Adipocyte (in vitro differentiated cells): ENCODE measurements around the gene CLRN1.

Experiments used
- DNase-seq: peaks from one replicate; pipeline ENCODE4 v3.0.0-alpha.2; 2015; ENCODE audit warnings: low read depth
- H3K27me3 ChIP-seq: replicated peaks from 2 replicates; pipeline ENCODE4 v1.7.0; 2013; ENCODE audit warnings: mild to moderate bottlenecking, low read length, moderate library complexity; ENCODE audit not compliant: control insufficient read depth, insufficient read depth
- H3K36me3 ChIP-seq: 2 replicates; pipeline ENCODE4 v1.7.0; 2013; ENCODE audit warnings: low read length, mild to moderate bottlenecking, moderate library complexity; ENCODE audit not compliant: control insufficient read depth, insufficient read depth, severe bottlenecking
- H3K4me1 ChIP-seq: 2 replicates; pipeline ENCODE4 v1.7.0; 2013; ENCODE audit warnings: mild to moderate bottlenecking, low read length, moderate library complexity; ENCODE audit not compliant: control insufficient read depth, insufficient read depth
- H3K4me3 ChIP-seq: 2 replicates; pipeline ENCODE4 v1.7.0; 2013; ENCODE audit warnings: mild to moderate bottlenecking, low read length, moderate library complexity
- H3K9ac ChIP-seq: 2 replicates; pipeline ENCODE4 v1.7.0; 2013; ENCODE audit warnings: mild to moderate bottlenecking, low read length, moderate library complexity
- H3K9me3 ChIP-seq: 2 replicates; pipeline ENCODE4 v1.7.0; 2013; ENCODE audit warnings: mild to moderate bottlenecking, low read length, moderate library complexity; ENCODE audit not compliant: control insufficient read depth

The CLRN1 gene

GRCh38 chr3:150975086-150975991 lies 2.8 kb upstream of the CLRN1 start:
- Histone ChIP-seq H3K4me1 (peaks cover 5% of the 10 kb centered on the region), H3K9ac (no peak overlapping the region), H3K4me3 (no peak overlapping the region), H3K27me3 (peaks cover 16% of the 10 kb centered on the region), H3K36me3 (no peaks in the 10 kb centered on the region), H3K9me3 (no peaks in the 10 kb centered on the region)
- no peak for DNase-seq

DNA sequence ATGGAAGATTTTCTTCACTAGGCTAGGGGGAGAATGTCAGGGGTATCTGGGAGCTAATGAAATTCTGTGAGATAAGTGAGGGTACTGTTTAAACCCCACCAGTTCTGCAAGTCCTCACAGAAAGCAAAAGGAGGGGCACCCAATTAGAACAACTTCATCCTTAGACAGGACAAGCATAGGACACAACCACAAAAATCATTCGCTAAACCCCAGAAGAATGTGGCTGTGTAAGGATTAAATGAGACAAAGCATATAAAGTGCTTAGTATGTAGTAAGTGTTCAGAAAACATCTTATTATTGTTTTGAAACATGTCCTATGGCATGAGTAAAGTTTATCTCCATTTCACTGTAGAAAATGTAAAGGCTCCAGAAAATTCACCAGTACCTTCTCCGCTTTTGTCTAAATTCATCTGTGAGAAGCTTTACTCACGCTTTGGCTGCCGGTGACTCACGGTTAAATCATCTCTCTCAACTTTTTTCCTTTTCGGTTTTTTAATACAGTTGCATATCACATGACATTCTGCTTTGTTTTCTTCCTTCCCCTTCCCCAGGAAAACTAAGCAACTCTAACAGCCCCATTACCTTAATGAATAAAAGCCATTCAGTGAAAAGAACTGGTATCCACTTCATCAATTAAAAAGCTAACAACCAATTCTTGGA lies 1.7 kb downstream of the CLRN1 start:
- DNase-seq = peak; percentile 70
- Histone ChIP-seq H3K9me3 (no peaks in the 10 kb centered on the region), H3K36me3 (no peaks in the 10 kb centered on the region), H3K9ac (no peak overlapping the region), H3K4me3 (no peak overlapping the region), H3K4me1 (no peaks in the 10 kb centered on the region), H3K27me3 (peaks cover 26% of the 10 kb centered on the region)

DNA sequence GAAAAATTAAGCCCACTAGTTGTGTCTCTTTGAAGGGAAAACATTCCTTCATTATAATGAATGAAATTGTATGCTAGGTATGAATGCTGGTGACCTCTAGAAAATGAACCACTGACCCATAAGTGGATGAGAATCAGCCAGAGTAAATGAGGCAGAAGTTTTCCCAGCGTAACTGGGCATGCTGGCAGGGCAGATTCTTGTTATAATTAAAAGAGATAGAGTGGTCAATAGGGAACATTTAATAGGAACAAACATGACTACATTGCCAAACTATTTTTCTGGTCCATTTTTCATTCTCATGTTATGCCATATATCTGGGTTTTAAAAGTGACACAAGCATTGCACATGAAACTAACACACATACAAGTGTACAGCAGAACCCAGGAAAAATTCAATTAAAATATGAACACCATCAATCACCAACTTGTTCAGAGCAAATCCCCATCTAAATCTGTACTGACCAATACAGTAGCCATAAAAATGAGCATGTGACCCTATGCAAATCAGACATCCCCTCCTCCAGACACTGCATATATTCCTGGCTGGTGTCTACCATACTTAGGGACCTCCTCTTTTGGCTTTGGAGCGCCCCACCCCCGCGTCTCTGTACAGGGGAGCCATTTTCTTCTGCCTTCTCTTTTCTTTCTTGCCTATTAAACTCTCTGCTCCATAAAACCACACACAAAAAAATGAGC lies 4.0 kb downstream of the CLRN1 start:
- no peak overlapping the region for H3K9ac ChIP-seq
- H3K4me1 ChIP-seq = no peaks in the 10 kb centered on the region
- no peaks in the 10 kb centered on the region for H3K9me3 ChIP-seq
- DNase-seq = no peak
- H3K4me3 ChIP-seq = no peak overlapping the region
- H3K36me3 ChIP-seq = no peaks in the 10 kb centered on the region
- H3K27me3 ChIP-seq = peaks cover 23% of the 10 kb centered on the region

- Histone ChIP-seq H3K4me3 (no peak overlapping the region), H3K4me1 (no peaks in the 10 kb centered on the region), H3K27me3 (peaks cover 31% of the 10 kb centered on the region), H3K9ac (no peak overlapping the region), H3K36me3 (no peaks in the 10 kb centered on the region), H3K9me3 (no peaks in the 10 kb centered on the region)
- DNase-seq = no peak
Observed at GRCh38 chr3:150965436-150965835, 7.1 kb downstream of the CLRN1 start.

GRCh38 chr3:150961949-150962348 lies 10.6 kb downstream of the CLRN1 start:
- no peak for DNase-seq
- H3K36me3 ChIP-seq = no peaks in the 10 kb centered on the region
- H3K4me3 ChIP-seq = no peak overlapping the region
- H3K9me3 ChIP-seq = no peaks in the 10 kb centered on the region
- no peak overlapping the region for H3K9ac ChIP-seq
- no peaks in the 10 kb centered on the region for H3K4me1 ChIP-seq
- H3K27me3 ChIP-seq = peaks cover 46% of the 10 kb centered on the region

DNA sequence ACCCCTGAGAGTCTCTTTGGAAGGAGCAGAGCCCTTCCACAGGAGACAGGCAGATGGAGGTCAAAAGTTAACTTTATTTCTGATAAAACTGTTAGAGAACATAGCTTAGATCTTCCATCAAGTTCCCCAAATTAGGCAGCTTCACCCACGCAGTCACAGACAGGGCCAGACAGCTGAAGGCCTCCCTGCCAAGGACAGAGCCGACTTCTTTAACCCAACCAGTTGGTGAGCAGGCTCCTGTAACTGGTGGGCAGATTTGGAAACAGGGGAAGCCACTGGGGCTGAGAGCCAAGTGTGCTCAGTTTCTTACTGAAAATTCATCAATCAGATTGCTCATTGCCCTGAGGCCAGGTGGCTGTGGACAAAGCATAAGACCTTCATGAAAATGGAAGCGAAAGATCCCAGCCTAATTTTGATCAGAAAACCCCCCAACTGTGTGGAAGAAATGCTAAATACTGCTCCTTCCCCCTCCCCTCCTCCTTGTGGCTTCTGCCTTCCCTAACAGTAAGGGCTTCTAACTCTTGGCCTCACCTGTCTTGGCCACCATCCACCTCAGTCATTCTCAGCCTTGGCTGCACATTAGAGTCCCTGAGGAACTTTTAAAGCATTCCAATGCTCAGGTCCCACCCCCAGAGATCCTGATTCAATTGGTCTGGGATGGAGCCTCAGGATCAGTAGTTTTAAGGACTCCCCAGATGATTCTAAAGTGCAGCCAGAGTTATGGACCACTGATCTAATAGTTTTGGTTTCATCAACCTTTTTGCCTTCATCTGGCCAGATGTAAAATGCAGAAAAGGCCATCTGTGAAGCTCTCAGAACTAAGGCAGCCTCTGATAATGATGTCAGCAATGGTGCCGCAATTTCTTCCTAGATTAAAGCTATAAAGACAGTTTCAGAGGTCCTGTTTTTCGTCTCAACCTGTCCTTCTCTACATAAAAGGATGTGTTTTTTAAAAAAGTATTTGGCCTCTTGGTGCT lies 11.5 kb downstream of the CLRN1 start:
- Histone ChIP-seq H3K4me3 (no peak overlapping the region), H3K27me3 (peaks cover 41% of the 10 kb centered on the region)
- no peak for DNase-seq

GRCh38 chr3:150958683-150959082 lies 13.8 kb downstream of the CLRN1 start:
- no peak overlapping the region for H3K9ac ChIP-seq
- H3K9me3 ChIP-seq = no peaks in the 10 kb centered on the region
- H3K4me1 ChIP-seq = no peaks in the 10 kb centered on the region
- no peak overlapping the region for H3K4me3 ChIP-seq
- H3K27me3 ChIP-seq = peaks cover 49% of the 10 kb centered on the region
- no peak for DNase-seq
- no peaks in the 10 kb centered on the region for H3K36me3 ChIP-seq

More for the DNA sequence above, 11.5 kb downstream of the CLRN1 start:
- no peak overlapping the region for H3K9ac ChIP-seq
- no peaks in the 10 kb centered on the region for H3K4me1 ChIP-seq
- no peaks in the 10 kb centered on the region for H3K9me3 ChIP-seq
- H3K36me3 ChIP-seq = no peaks in the 10 kb centered on the region

GRCh38 chr3:150956376-150956775 lies 16.2 kb downstream of the CLRN1 start:
- Histone ChIP-seq H3K27me3 (peaks cover 48% of the 10 kb centered on the region), H3K4me1 (no peaks in the 10 kb centered on the region), H3K9ac (no peak overlapping the region), H3K4me3 (no peak overlapping the region), H3K9me3 (no peaks in the 10 kb centered on the region), H3K36me3 (no peaks in the 10 kb centered on the region)
- DNase-seq = peak; percentile 45

DNA sequence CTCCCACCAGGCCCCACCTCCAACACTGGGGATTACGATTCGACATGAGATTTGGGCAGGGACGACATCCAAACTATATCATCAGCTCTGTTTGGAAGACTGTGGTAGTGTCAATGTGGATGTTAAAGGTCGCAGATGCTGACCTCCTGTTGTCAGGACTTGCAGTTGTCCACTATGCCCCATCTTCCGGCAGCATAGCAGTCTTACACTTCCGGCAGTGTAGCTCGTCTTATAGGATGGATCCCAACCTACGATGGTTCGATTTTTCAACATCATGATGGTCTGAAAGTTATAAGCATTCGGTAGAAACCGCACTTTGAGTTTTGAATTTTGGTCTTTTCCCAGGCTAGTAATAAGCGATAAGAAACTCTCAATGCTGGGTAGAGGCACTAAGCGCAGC lies 20.6 kb downstream of the CLRN1 start:
- Histone ChIP-seq H3K9ac (no peak overlapping the region), H3K27me3 (peaks cover 27% of the 10 kb centered on the region), H3K4me3 (no peak overlapping the region), H3K9me3 (peaks cover 6% of the 10 kb centered on the region), H3K4me1 (no peaks in the 10 kb centered on the region), H3K36me3 (no peaks in the 10 kb centered on the region)
- DNase-seq = no peak

DNA sequence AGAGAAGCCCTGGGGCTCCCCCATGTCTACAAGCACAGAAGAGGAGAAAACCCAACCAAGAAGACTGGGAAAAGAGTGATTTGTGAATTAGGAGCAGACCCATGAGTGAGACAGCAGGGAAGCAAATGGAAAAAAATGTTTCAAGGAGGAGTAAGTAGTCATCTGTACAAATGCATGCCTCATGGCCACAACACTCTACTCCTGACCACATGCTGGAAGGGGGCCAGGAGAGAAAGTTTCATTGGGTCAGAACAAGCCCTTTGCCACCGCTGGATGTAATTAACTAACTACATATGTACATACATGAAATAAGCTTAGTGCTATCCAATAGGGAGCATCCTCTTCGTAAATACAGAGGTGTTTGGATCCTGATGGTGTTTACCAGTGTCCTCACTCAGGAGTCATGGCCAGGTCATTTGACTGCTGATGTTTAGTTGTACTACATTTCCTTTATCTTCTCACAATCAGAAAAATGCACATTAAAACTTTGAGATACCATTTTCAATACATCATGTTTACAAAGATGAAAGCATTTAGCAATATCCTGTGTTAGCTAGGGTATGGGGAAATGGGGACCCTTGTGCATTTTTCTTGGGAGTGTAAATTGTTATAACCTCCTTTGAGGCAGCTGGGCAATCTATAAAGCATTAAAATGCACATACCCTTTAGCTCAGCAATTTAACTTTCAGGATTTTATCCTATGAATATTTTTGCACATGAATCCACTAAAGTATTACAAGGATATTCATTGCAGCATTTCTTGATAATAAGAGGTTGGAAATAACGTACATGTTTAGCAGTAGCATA lies 27.1 kb downstream of the CLRN1 start:
- no peak overlapping the region for H3K4me3 ChIP-seq
- H3K4me1 ChIP-seq = peaks cover 6% of the 10 kb centered on the region
- peaks cover 10% of the 10 kb centered on the region for H3K9me3 ChIP-seq
- H3K9ac ChIP-seq = no peak overlapping the region
- DNase-seq = peak; percentile 65
- no peaks in the 10 kb centered on the region for H3K36me3 ChIP-seq
- H3K27me3 ChIP-seq = peaks cover 19% of the 10 kb centered on the region
